MM.1S (cell line): ENCODE results near the gene MARCHF9.

ENCODE experiments used
- EZH2 ChIP-seq: fragments of 300-600 bp; sonication (generic); optimal IDR thresholded peaks from 2 replicates; pipeline ENCODE3; 2017; ENCODE audit warnings: low read depth, mild to moderate bottlenecking, antibody characterized with exemption, low read length, mixed read lengths
- EZH2phosphoT487 ChIP-seq: fragments of 300-600 bp; sonication (generic); IDR thresholded peaks from 2 replicates; pipeline ENCODE4 v1.6.1; 2018; ENCODE audit warnings: antibody characterized with exemption, low read length
- TF ChIP-seq, protein P1 (sequence below): fragments of 300-600 bp; sonication (generic); IDR thresholded peaks from 2 replicates; pipeline ENCODE4 v1.5.1; 2016; ENCODE audit warnings: antibody characterized with exemption, low read length, mixed read lengths

DNA sequence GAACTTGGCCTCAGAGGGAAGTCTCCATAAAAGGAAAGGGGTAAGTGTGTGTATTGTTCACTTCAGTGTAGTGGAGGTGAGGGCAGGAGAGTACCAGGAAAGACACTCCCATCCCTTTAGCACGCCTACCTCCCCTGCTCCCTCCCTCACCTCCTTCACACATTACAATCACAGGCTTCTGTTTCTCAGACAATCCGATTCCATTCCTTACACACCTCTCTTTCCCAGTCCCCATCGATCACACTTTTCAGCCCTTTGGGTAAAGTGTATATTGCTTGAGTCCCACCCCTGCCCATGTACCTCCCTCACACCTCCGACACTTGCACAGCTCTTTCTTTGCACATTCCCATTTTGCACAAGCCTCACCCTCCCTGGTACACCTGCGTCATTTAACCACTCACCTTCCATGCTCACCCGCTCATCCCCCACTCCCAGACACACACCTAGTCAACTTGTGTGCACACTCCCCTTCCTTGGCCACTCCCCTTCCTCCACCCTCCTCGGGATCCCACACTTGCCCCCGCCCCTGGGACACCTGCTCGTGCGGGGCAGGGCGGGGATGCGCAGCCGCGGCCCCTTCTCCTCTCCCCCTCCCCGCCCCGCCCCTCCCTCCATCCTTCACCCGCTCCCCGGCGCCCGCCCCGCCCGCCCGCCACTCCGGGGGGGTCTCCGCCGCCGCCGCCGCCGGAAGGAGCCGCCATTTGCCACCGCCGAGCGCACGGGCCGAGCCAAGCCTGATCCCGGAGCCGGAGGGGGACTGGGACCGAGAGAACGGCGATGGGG lies at the start of gene MARCHF9:
- TF ChIP-seq, protein P1, sequence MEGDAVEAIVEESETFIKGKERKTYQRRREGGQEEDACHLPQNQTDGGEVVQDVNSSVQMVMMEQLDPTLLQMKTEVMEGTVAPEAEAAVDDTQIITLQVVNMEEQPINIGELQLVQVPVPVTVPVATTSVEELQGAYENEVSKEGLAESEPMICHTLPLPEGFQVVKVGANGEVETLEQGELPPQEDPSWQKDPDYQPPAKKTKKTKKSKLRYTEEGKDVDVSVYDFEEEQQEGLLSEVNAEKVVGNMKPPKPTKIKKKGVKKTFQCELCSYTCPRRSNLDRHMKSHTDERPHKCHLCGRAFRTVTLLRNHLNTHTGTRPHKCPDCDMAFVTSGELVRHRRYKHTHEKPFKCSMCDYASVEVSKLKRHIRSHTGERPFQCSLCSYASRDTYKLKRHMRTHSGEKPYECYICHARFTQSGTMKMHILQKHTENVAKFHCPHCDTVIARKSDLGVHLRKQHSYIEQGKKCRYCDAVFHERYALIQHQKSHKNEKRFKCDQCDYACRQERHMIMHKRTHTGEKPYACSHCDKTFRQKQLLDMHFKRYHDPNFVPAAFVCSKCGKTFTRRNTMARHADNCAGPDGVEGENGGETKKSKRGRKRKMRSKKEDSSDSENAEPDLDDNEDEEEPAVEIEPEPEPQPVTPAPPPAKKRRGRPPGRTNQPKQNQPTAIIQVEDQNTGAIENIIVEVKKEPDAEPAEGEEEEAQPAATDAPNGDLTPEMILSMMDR: no peak
- TF ChIP-seq EZH2 (no peak), EZH2phosphoT487 (no peak)
